Fibroblast of villous mesenchyme (primary cell): Measurements from ENCODE around the gene WHRN. TPM values are rescaled to one million over a fixed set of nuclear protein-coding genes. Genes with fewer than 3 reads are reported as not detected.

Experiments used
- DNase-seq: peaks from one replicate; pipeline ENCODE4 v3.0.0-alpha.2; 2010; ENCODE audit warnings: low read depth
- H3K4me3 ChIP-seq: 2 replicates; pipeline ENCODE4 v1.5.1; 2011; ENCODE audit warnings: low read depth, mild to moderate bottlenecking, low read length
- CTCF ChIP-seq: IDR thresholded peaks from 2 replicates; pipeline ENCODE4 v1.5.1; 2012; ENCODE audit warnings: low read depth, mild to moderate bottlenecking, low read length; ENCODE audit not compliant: insufficient read depth
- total RNA-seq: library from RNA; depleted of rRNA; stranded (reverse); fragments of >200 nt; gene quantifications from 2 replicates; pipeline ENCODE4 v1.2.3, GENCODE V29; 2012

Gene WHRN
- total RNA-seq, 1 donor: 1.3 TPM

GRCh38 chr9:114486205-114486963 lies 18.9 kb downstream of the WHRN start:
- no peak for DNase-seq
- no peak overlapping the region for H3K4me3 ChIP-seq
- no peak for TF ChIP-seq CTCF

- H3K4me3 ChIP-seq: no peak overlapping the region
- DNase-seq: peak; percentile 73
- TF ChIP-seq CTCF: no peak
These were observed 20.3 kb downstream of the WHRN start for GRCh38 chr9:114484854-114485443.

GRCh38 chr9:114484215-114484853 lies 20.9 kb downstream of the WHRN start:
- no peak for DNase-seq
- no peak for TF ChIP-seq CTCF
- no peak overlapping the region for H3K4me3 ChIP-seq

- no peak for DNase-seq
- no peak overlapping the region for H3K4me3 ChIP-seq
- no peak for TF ChIP-seq CTCF
These were observed 21.8 kb downstream of the WHRN start for GRCh38 chr9:114483499-114483898.

GRCh38 chr9:114482593-114482992 lies 22.7 kb downstream of the WHRN start:
- no peak overlapping the region for H3K4me3 ChIP-seq
- DNase-seq: no peak
- no peak for TF ChIP-seq CTCF

GRCh38 chr9:114481789-114482188 lies 23.5 kb downstream of the WHRN start:
- TF ChIP-seq CTCF: no peak
- no peak for DNase-seq
- H3K4me3 ChIP-seq: no peak overlapping the region
